Measurements from ENCODE around the gene PTPRCAP. TPM values are rescaled to one million over a fixed set of nuclear protein-coding genes. Genes with fewer than 3 reads are reported as not detected.

Gene PTPRCAP
- total and polyA plus RNA-seq, 7 donors: 0.71 to 129 (median 2.8) TPM

GRCh38 chr11:67387518-67387917, 50.0 kb downstream of the PTPRCAP start:
- no peak for DNase-seq
- Histone ChIP-seq H3K36me3 (no peaks in the 10 kb centered on the region), H3K27me3 (no peaks in the 10 kb centered on the region), H3K27ac (no peak overlapping the region), H3K4me3 (no peak overlapping the region), H3K9me3 (no peaks in the 10 kb centered on the region), H3K4me1 (peaks cover 0 to 32% (median 26%) of the 10 kb centered on the region in 4 donors)
- intact Hi-C loops (cut with DNase I): no loop called here
- WGBS, 2 donors: 69 to 72% methylated on average over 6 of the region's 6 CpGs
- TF ChIP-seq CTCF (IDR thresholded peaks at IDR 0.05) (no peak), POLR2A (IDR thresholded peaks at IDR 0.05) (no peak), EP300 (IDR thresholded peaks at IDR 0.05) (no peak), POLR2AphosphoS5 (IDR thresholded peaks at IDR 0.05) (no peak)

GRCh38 chr11:67387069-67387468, 50.4 kb downstream of the PTPRCAP start:
- no peak for DNase-seq
- Histone ChIP-seq H3K36me3 (no peaks in the 10 kb centered on the region), H3K27ac (no peak overlapping the region), H3K4me1 (peaks cover 0 to 32% (median 24%) of the 10 kb centered on the region in 4 donors), H3K4me3 (no peak overlapping the region), H3K9me3 (no peaks in the 10 kb centered on the region), H3K27me3 (no peaks in the 10 kb centered on the region)
- intact Hi-C loops (cut with DNase I): no loop called here
- WGBS, 2 donors: 47 to 66% methylated on average over 9 of the region's 9 CpGs
- no peak for TF ChIP-seq POLR2A (IDR thresholded peaks at IDR 0.05)
- no peak for TF ChIP-seq EP300 (IDR thresholded peaks at IDR 0.05)
- TF ChIP-seq CTCF (IDR thresholded peaks at IDR 0.05): no peak
- TF ChIP-seq POLR2AphosphoS5 (IDR thresholded peaks at IDR 0.05): no peak

Small RNA genes within 50 kb of the gene (small RNA-seq; reads per million reads assigned to genes)
- gene RNU6-1238P: 0 reads per million in 3 donors

Other genes starting within 250 kb of the PTPRCAP start
- gene GRK2, start 171.2 kb downstream of the PTPRCAP start, total RNA-seq: 10 to 100 TPM; 32.1 to 48.2 (median 38.9) TPM
- 100 to 1,000 TPM in 1 of 3 donors, 10 to 100 TPM in 2; 88.3 to 152 (median 92.0) TPM for gene GRK2, start 171.2 kb downstream of the PTPRCAP start, polyA plus RNA-seq
- 10 to 100 TPM; 23.9 to 45.7 (median 24.2) TPM for gene ANKRD13D, start 148.4 kb downstream of the PTPRCAP start, total RNA-seq
- gene ANKRD13D, start 148.4 kb downstream of the PTPRCAP start, polyA plus RNA-seq: 10 to 100 TPM in 2 of 3 donors, 1 to 10 TPM in 1; 9.0 to 42.2 (median 16.8) TPM
- 10 to 100 TPM; 20.0 to 37.7 (median 26.6) TPM for gene SSH3, start 134.2 kb downstream of the PTPRCAP start, total RNA-seq
- 10 to 100 TPM; 15.6 to 39.0 (median 21.3) TPM for gene SSH3, start 134.2 kb downstream of the PTPRCAP start, polyA plus RNA-seq
- 10 to 100 TPM; 48.5 to 78.9 (median 67.0) TPM for gene POLD4, start 84.1 kb downstream of the PTPRCAP start, total RNA-seq
- gene POLD4, start 84.1 kb downstream of the PTPRCAP start, polyA plus RNA-seq: 100 to 1,000 TPM; 381 to 748 (median 498) TPM
- gene CLCF1, start 64.1 kb downstream of the PTPRCAP start, total RNA-seq: 10 to 100 TPM in 1 of 4 donors, 1 to 10 TPM in 3; 2.9 to 49.8 (median 6.6) TPM
- gene CLCF1, start 64.1 kb downstream of the PTPRCAP start, polyA plus RNA-seq: 1 to 10 TPM in 2 of 3 donors, under 1 TPM in 1; 0.92 to 6.5 (median 2.4) TPM
- gene RAD9A, start 45.7 kb downstream of the PTPRCAP start, total RNA-seq: 10 to 100 TPM; 11.4 to 18.1 (median 16.5) TPM
- 10 to 100 TPM in 1 of 3 donors, 1 to 10 TPM in 2; 6.5 to 33.9 (median 6.6) TPM for gene RAD9A, start 45.7 kb downstream of the PTPRCAP start, polyA plus RNA-seq
- 10 to 100 TPM; 59.5 to 87.0 (median 80.0) TPM for gene PPP1CA, start 35.8 kb downstream of the PTPRCAP start, total RNA-seq
- gene PPP1CA, start 35.8 kb downstream of the PTPRCAP start, polyA plus RNA-seq: 100 to 1,000 TPM; 228 to 357 (median 235) TPM
- 1 to 10 TPM in 2 of 4 donors, under 1 TPM in 1, not detected in 1; 0.71 to 2.5 (median 1.2) TPM for gene TBC1D10C, start 33.6 kb downstream of the PTPRCAP start, total RNA-seq
- gene TBC1D10C, start 33.6 kb downstream of the PTPRCAP start, polyA plus RNA-seq: 10 to 100 TPM in 1 of 3 donors, 1 to 10 TPM in 2; 1.6 to 48.2 (median 1.8) TPM
- gene CARNS1, start 22.0 kb downstream of the PTPRCAP start, total RNA-seq: under 1 TPM; 0.16 to 0.68 (median 0.46) TPM
- gene CARNS1, start 22.0 kb downstream of the PTPRCAP start, polyA plus RNA-seq: under 1 TPM in 1 of 3 donors, not detected in 2; 0.83 TPM
- gene RPS6KB2, start 9.2 kb downstream of the PTPRCAP start, total RNA-seq: 10 to 100 TPM; 27.1 to 70.2 (median 35.2) TPM
- 10 to 100 TPM; 55.9 to 67.9 (median 62.0) TPM for gene RPS6KB2, start 9.2 kb downstream of the PTPRCAP start, polyA plus RNA-seq
- gene CORO1B, start 5.8 kb upstream of the PTPRCAP start, total RNA-seq: 10 to 100 TPM; 42.9 to 52.9 (median 46.1) TPM
- 100 to 1,000 TPM; 150 to 190 (median 166) TPM for gene CORO1B, start 5.8 kb upstream of the PTPRCAP start, polyA plus RNA-seq
- not detected for gene GPR152, start 15.0 kb upstream of the PTPRCAP start, total RNA-seq
- not detected for gene GPR152, start 15.0 kb upstream of the PTPRCAP start, polyA plus RNA-seq
- gene CABP4, start 17.7 kb upstream of the PTPRCAP start, total RNA-seq: 1 to 10 TPM in 1 of 4 donors, under 1 TPM in 3; 0.41 to 1.5 (median 0.63) TPM
- gene CABP4, start 17.7 kb upstream of the PTPRCAP start, polyA plus RNA-seq: under 1 TPM in 2 of 3 donors, not detected in 1; 0.60 to 0.61 TPM
- gene TMEM134, start 31.6 kb upstream of the PTPRCAP start, total RNA-seq: 100 to 1,000 TPM in 3 of 4 donors, 10 to 100 TPM in 1; 54.6 to 137 (median 121) TPM
- 10 to 100 TPM; 66.7 to 96.1 (median 69.1) TPM for gene TMEM134, start 31.6 kb upstream of the PTPRCAP start, polyA plus RNA-seq
- gene AIP, start 45.3 kb upstream of the PTPRCAP start, total RNA-seq: 100 to 1,000 TPM; 103 to 120 (median 109) TPM
- 10 to 100 TPM; 71.2 to 82.3 (median 76.6) TPM for gene AIP, start 45.3 kb upstream of the PTPRCAP start, polyA plus RNA-seq
- gene PITPNM1, start 67.7 kb upstream of the PTPRCAP start, total RNA-seq: 10 to 100 TPM in 1 of 4 donors, 1 to 10 TPM in 3; 3.2 to 16.0 (median 5.6) TPM
- 10 to 100 TPM; 16.2 to 69.1 (median 36.1) TPM for gene PITPNM1, start 67.7 kb upstream of the PTPRCAP start, polyA plus RNA-seq
- gene CDK2AP2, start 70.5 kb upstream of the PTPRCAP start, total RNA-seq: 10 to 100 TPM; 13.3 to 32.9 (median 23.7) TPM
- 100 to 1,000 TPM in 2 of 3 donors, 10 to 100 TPM in 1; 64.9 to 126 (median 101) TPM for gene CDK2AP2, start 70.5 kb upstream of the PTPRCAP start, polyA plus RNA-seq
- not detected for gene CABP2, start 85.8 kb upstream of the PTPRCAP start, total RNA-seq
- gene CABP2, start 85.8 kb upstream of the PTPRCAP start, polyA plus RNA-seq: not detected
- 100 to 1,000 TPM; 349 to 702 (median 499) TPM for gene GSTP1, start 146.1 kb upstream of the PTPRCAP start, total RNA-seq
- gene GSTP1, start 146.1 kb upstream of the PTPRCAP start, polyA plus RNA-seq: 100 to 1,000 TPM; 451 to 717 (median 599) TPM
- 100 to 1,000 TPM; 152 to 286 (median 203) TPM for gene NDUFV1, start 169.3 kb upstream of the PTPRCAP start, total RNA-seq
- gene NDUFV1, start 169.3 kb upstream of the PTPRCAP start, polyA plus RNA-seq: 100 to 1,000 TPM; 169 to 268 (median 254) TPM
- gene NUDT8, start 192.3 kb upstream of the PTPRCAP start, total RNA-seq: 10 to 100 TPM in 1 of 4 donors, 1 to 10 TPM in 3; 3.6 to 10.9 (median 7.0) TPM
- 10 to 100 TPM; 29.6 to 63.1 (median 51.1) TPM for gene NUDT8, start 192.3 kb upstream of the PTPRCAP start, polyA plus RNA-seq
- not detected for gene TBX10, start 202.1 kb upstream of the PTPRCAP start, total RNA-seq
- gene TBX10, start 202.1 kb upstream of the PTPRCAP start, polyA plus RNA-seq: 100 to 1,000 TPM in 1 of 3 donors, 10 to 100 TPM in 2; 15.8 to 109 (median 60.6) TPM
- gene ACY3, start 213.0 kb upstream of the PTPRCAP start, total RNA-seq: not detected
- gene ACY3, start 213.0 kb upstream of the PTPRCAP start, polyA plus RNA-seq: 10 to 100 TPM; 12.4 to 16.6 (median 16.2) TPM
- gene ALDH3B2, start 236.9 kb upstream of the PTPRCAP start, total RNA-seq: not detected
- under 1 TPM in 1 of 3 donors, not detected in 2; 0.38 TPM for gene ALDH3B2, start 236.9 kb upstream of the PTPRCAP start, polyA plus RNA-seq